GM19468 (cell line): ENCODE results near the gene STYX.
"Not testable (repeated sequence)": the region's sequence is repeated elsewhere in the genome, so short reads cannot be mapped to it uniquely, and the experiment has no call there.

Experiments used
- ATAC-seq: cut with Tn5 transposase; IDR thresholded peaks from one replicate; pipeline ENCODE4 v1.9.1; 2021; ENCODE audit warnings: mild to moderate bottlenecking, moderate library complexity, moderate number of reproducible peaks; ENCODE audit not compliant: unreplicated experiment; ENCODE audit errors: extremely low read depth

The STYX gene

DNA sequence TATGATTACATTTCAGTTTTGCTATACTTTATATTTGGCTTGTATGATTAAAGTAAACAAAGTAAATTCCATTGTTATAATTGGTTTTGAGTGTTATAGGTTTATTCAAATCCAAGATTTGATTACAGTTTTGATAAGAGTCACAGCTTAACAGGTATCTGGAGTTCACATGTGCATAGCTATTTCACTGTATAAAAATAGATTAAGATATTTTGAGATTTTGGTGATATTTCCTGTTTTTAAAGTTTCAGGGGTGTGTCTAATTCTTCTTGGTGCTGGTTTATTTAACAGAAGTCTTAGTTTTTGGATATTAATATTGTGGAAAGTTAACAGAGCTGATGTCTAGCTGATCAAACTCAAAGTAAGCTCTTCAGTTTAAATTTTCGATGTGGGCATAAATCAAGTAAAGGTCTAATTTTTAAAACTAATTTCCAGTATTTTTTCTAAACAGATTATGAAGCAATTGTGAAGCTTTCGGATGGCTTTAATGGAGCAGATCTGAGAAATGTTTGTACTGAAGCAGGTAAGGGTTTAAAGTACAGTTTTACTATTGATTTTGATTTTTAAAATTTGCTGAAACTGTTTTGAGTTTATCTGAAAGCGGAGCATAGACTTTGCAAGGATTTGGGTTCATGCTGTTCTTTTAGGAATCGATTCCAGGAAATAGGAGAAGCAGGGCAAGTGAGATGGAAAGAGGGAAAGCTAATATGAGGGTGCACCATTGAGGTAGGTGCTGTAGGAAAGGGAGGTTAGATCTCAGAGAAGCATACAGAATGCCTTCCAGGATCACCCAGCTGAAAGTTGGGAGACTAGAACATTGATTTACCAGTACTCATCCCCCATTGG lies 6.2 kb upstream of the STYX start:
- ATAC-seq = no peak

GRCh38 chr14:52724360-52724644 lies 5.7 kb upstream of the STYX start:
- ATAC-seq = no peak

DNA sequence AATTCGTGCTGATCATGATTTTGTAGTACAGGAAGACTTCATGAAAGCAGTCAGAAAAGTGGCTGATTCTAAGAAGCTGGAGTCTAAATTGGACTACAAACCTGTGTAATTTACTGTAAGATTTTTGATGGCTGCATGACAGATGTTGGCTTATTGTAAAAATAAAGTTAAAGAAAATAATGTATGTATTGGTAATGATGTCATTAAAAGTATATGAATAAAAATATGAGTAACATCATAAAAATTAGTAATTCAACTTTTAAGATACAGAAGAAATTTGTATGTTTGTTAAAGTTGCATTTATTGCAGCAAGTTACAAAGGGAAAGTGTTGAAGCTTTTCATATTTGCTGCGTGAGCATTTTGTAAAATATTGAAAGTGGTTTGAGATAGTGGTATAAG lies 2.5 kb upstream of the STYX start:
- not testable (repeated sequence) for ATAC-seq

GRCh38 chr14:52729035-52729434 lies 931 bp upstream of the STYX start:
- not testable (repeated sequence) for ATAC-seq

GRCh38 chr14:52729585-52729924 lies 411 bp upstream of the STYX start:
- no peak for ATAC-seq

DNA sequence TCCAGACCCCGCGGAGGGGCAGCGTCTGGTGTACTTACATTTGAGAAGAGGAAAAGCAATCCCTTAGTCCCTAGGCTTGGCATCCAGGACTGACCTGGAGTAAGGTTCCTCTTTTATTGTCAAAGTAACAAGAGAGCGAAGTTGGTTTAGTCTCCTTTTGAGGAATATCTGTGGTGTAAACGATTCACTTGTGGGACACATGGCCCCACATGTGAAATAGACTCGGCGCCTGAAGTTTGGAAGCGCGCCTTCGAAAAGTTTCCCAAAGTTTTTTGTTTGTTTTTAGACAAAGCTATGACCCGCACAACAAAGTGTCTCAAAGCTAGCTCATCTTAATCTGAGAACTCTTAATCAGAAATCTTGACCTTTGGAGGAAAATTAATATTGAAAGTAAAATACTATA lies 744 bp downstream of the STYX start:
- no peak for ATAC-seq

GRCh38 chr14:52733824-52734223 lies 3.9 kb downstream of the STYX start:
- ATAC-seq = no peak

- ATAC-seq = no peak
Observed at GRCh38 chr14:52735921-52736489, 6.0 kb downstream of the STYX start.

- ATAC-seq = no peak
Observed at GRCh38 chr14:52738409-52738808, 8.4 kb downstream of the STYX start.

GRCh38 chr14:52740751-52741150 lies 10.8 kb downstream of the STYX start:
- no peak for ATAC-seq

GRCh38 chr14:52741865-52742264 lies 11.9 kb downstream of the STYX start:
- no peak for ATAC-seq

- no peak for ATAC-seq
Observed at GRCh38 chr14:52748647-52749292, 18.8 kb downstream of the STYX start.

DNA sequence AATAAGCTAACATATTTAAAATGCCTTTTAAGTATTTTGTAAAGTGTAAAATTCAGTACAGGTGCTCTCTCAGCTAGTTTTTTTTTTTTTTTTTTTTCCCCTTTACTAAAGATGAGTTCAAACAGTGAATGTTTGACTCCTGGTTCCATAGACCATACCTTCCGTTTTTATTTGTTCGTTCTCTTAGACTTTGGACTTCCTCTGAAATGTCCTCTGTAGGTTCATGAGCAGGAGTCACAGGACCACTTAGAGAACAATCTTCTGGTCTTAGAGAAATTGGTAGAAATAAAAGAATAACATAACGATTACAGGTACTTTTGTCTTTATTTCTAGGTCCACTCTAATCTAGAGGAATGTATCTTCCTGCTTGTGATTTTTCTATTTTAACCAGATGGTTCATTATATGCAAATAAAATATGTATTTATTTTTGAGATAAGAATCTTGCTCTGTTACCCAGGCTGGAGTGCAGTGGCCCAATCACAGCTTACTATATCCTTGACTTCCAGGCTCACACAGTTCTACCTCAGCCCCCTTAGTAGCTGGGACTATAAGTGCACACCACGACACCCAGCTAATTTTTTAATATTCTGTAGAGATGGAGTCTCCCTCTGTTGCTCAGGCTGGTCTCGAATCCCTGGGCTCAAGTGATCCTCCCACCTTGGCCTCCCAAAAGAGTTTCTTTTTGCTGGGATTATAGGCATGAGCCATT lies 25.8 kb downstream of the STYX start:
- ATAC-seq = no peak

GRCh38 chr14:52759145-52759544 lies 29.2 kb downstream of the STYX start:
- ATAC-seq = no peak

- not testable (repeated sequence) for ATAC-seq
Observed at GRCh38 chr14:52762923-52763322, 33.0 kb downstream of the STYX start.

DNA sequence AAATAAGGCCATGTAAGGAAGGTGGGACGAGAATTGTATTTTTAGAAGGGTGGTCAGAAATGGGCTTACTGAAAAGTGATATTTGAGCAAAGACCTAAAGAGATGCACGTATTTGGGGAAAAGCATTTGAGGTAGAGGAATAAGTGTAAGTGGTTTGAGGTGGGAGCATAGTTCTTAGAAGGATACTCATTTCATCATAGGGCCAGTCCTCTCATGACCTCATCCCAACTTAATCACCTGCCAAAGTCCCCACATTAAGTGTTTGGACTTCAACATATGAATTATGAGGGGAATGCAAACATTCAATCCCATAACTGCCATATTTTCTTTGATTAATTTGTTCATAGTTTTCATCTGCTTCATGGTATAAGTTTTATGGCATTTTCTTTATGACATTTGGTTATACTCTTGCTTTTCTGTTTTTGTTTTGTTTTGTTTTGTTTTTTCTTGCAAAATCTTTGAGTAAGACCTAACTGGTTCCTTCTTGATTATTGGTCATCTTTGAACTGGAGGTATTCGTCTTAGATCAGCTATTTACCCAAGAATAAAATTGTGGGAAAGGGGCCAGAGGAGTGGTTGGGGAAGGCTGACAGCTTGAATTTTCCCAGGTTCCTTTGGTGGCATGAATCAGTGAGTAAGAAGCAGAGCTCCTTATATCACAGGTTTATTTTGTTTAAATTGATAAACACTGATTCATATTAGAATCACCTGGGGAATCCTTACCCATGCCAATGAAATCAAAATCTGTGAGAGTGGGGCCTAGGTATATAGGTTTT lies 37.3 kb downstream of the STYX start:
- ATAC-seq = no peak

DNA sequence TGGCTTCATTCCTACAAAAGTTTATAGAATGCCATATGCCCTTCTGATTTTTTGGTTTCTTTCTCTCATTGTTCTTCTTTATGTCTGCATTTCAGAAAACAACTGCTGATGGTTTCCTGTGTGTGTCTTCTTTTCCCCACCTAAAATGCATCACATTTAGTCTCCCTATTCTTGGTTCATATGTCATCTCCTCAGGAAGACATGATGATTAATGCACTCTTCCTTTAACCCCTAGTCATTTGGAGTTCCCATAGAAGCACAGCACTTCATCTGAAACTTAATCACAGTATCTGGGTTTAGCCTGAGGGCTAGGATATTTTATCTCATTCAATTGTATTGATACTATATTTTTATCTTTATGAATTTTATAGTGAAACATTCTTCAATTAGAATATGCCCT lies 39.9 kb downstream of the STYX start:
- ATAC-seq = no peak

GRCh38 chr14:52776816-52777215 lies 46.9 kb downstream of the STYX start:
- no peak for ATAC-seq

- ATAC-seq = no peak
Observed at GRCh38 chr14:52778702-52779101, 48.7 kb downstream of the STYX start.

- ATAC-seq = no peak
Observed at GRCh38 chr14:52780893-52781292, 50.9 kb downstream of the STYX start.
